HG02678 (cell line): ENCODE measurements around the gene NAALADL1.
"Not testable (repeated sequence)": the region's sequence is repeated elsewhere in the genome, so short reads cannot be mapped to it uniquely, and the experiment has no call there.

Experiments
- ATAC-seq: cut with Tn5 transposase; IDR thresholded peaks from one replicate; pipeline ENCODE4 v1.9.1; 2021; ENCODE audit warnings: mild to moderate bottlenecking, moderate library complexity; ENCODE audit not compliant: unreplicated experiment

NAALADL1 gene

GRCh38 chr11:65014726-65015227 lies 43.6 kb downstream of the NAALADL1 start:
- no peak for ATAC-seq

GRCh38 chr11:65013888-65014725 lies 44.2 kb downstream of the NAALADL1 start, which contains the start of gene ARL2:
Gene ARL2 (plus strand): TSS chr11:65014160. CDS start chr11:65014208, 48 bp downstream.
- ATAC-seq, result peak; percentile 80

GRCh38 chr11:65013130-65013887 lies 45.0 kb downstream of the NAALADL1 start:
- peak; percentile 70 for ATAC-seq

- no peak for ATAC-seq
Measured at GRCh38 chr11:65008873-65009272, 49.5 kb downstream of the NAALADL1 start.

- ATAC-seq, result no peak
Measured at GRCh38 chr11:65008016-65008415, 50.3 kb downstream of the NAALADL1 start.

- not testable (repeated sequence) for ATAC-seq
Measured at GRCh38 chr11:65003968-65004367, 54.4 kb downstream of the NAALADL1 start.

GRCh38 chr11:65003282-65003681 lies 55.1 kb downstream of the NAALADL1 start:
- no peak for ATAC-seq

GRCh38 chr11:65002706-65003105 lies 55.6 kb downstream of the NAALADL1 start:
- no peak for ATAC-seq

GRCh38 chr11:64999478-64999877 lies 58.9 kb downstream of the NAALADL1 start:
- no peak for ATAC-seq

GRCh38 chr11:64998690-64999431 lies 59.5 kb downstream of the NAALADL1 start:
- no peak for ATAC-seq

- ATAC-seq, result no peak
Measured at GRCh38 chr11:64998141-64998540, 60.2 kb downstream of the NAALADL1 start.

GRCh38 chr11:64996710-64997380 lies 61.5 kb downstream of the NAALADL1 start, which contains the start of gene BATF2:
Gene BATF2 (minus strand): TSS chr11:64996971. CDS start chr11:64996914, 57 bp downstream.
- ATAC-seq, result no peak

GRCh38 chr11:64996327-64996709 lies 62.0 kb downstream of the NAALADL1 start:
- no peak for ATAC-seq
